Panc1 (cell line): ENCODE measurements around the gene TSSK3.

Experiments used
- CTCF ChIP-seq: fragments of 450-650 bp; IDR thresholded peaks from 2 replicates; pipeline ENCODE4 v1.5.1; 2017; ENCODE audit warnings: mild to moderate bottlenecking
- POLR2AphosphoS5 ChIP-seq: IDR thresholded peaks from 2 replicates; pipeline ENCODE4 v1.6.1; 2012; ENCODE audit warnings: mild to moderate bottlenecking, low read depth, low read length, moderate library complexity
- TCF7L2 ChIP-seq: IDR thresholded peaks from 2 replicates; pipeline ENCODE4 v1.6.1; 2011; ENCODE audit warnings: mild to moderate bottlenecking, low read depth, low read length, inconsistent platforms

- TF ChIP-seq CTCF (no peak), POLR2AphosphoS5 (no peak), TCF7L2 (no peak)
Measured at GRCh38 chr1:32390904-32391870, 28.8 kb downstream of the TSSK3 start.
